CD4-positive, alpha-beta memory T cell (primary cell): ENCODE results near the gene FHOD3. TPM values are rescaled to one million over a fixed set of nuclear protein-coding genes. Genes with fewer than 3 reads are reported as not detected.

Experiments used
- CTCF ChIA-PET: fragments of 350-600 bp; sonication (Branson Sonifier 250); formaldehyde crosslinking; loops from one replicate; lab custom pipeline; 2021; ENCODE audit warnings: inconsistent platforms; ENCODE audit not compliant: partially characterized antibody; lab: Charles Lee
- POLR2A ChIA-PET: fragments of 350-600 bp; sonication (Branson Sonifier 250); formaldehyde crosslinking; loops from one replicate; lab custom pipeline; 2021; ENCODE audit not compliant: partially characterized antibody; lab: Charles Lee
- DNase-seq, 5 donors: peaks; one replicate each; pipeline versions ENCODE4 v3.0.0 to v3.0.0-alpha.2; 2020 to 2022; ENCODE audit warnings: mixed read lengths in 1 of 5
- H3K27ac ChIP-seq: one replicate; pipeline ENCODE4 v1.7.0; 2013; ENCODE audit warnings: low read depth, low read length
- H3K27me3 ChIP-seq: 2 replicates; pipeline ENCODE4 v1.7.0; 2013; ENCODE audit warnings: mild to moderate bottlenecking, low read length, moderate library complexity; ENCODE audit not compliant: insufficient read depth
- H3K36me3 ChIP-seq: 2 replicates; pipeline ENCODE4 v1.7.0; 2013; ENCODE audit warnings: mild to moderate bottlenecking, low read length, moderate library complexity; ENCODE audit not compliant: insufficient read depth
- H3K4me1 ChIP-seq: 2 replicates; pipeline ENCODE4 v1.7.0; 2013; ENCODE audit warnings: mild to moderate bottlenecking, low read length, moderate library complexity; ENCODE audit not compliant: insufficient read depth
- H3K4me3 ChIP-seq, 2 donors: one replicate each; pipeline ENCODE4 v1.7.0; 2013; ENCODE audit warnings: low read length in 2 of 2, mild to moderate bottlenecking in 1 of 2
- H3K9me3 ChIP-seq, 2 donors: one replicate each; pipeline ENCODE4 v1.7.0; 2013; ENCODE audit warnings: low read length in 2 of 2, control low read depth in 1 of 2; ENCODE audit not compliant: control insufficient read depth in 1 of 2
- H3K27ac Mint-ChIP-seq, 7 donors: one replicate each; pipeline ENCODE4 v1.8.0; 2020 to 2021; ENCODE audit warnings: mixed read lengths in 7 of 7, mild to moderate bottlenecking in 6 of 7, inconsistent platforms in 3 of 7, moderate library complexity in 3 of 7
- H3K27me3 Mint-ChIP-seq, 2 donors: one replicate each; pipeline ENCODE4 v1.8.0; 2020 to 2021; ENCODE audit warnings: mixed read lengths in 2 of 2
- H3K36me3 Mint-ChIP-seq, 2 donors: one replicate each; pipeline ENCODE4 v1.8.0; 2020 to 2021; ENCODE audit warnings: mixed read lengths in 2 of 2, inconsistent platforms in 1 of 2, mild to moderate bottlenecking in 1 of 2
- H3K4me1 Mint-ChIP-seq, 4 donors: one replicate each; pipeline ENCODE4 v1.8.0; 2020 to 2021; ENCODE audit warnings: mixed read lengths in 4 of 4, mild to moderate bottlenecking in 1 of 4
- H3K4me3 Mint-ChIP-seq, 8 donors: one replicate each; pipeline ENCODE4 v1.8.0; 2020 to 2021; ENCODE audit warnings: mixed read lengths in 8 of 8, mild to moderate bottlenecking in 7 of 8, moderate library complexity in 6 of 8, inconsistent platforms in 3 of 8
- H3K9me3 Mint-ChIP-seq, 8 donors: one replicate each; pipeline ENCODE4 v1.8.0; 2020 to 2021; ENCODE audit warnings: mixed read lengths in 8 of 8, mild to moderate bottlenecking in 5 of 8, inconsistent platforms in 3 of 8, moderate library complexity in 1 of 8
- intact Hi-C: fragments of 100-400 bp; cut with micrococcal nuclease; formaldehyde crosslinking; loops from one replicate; pipeline ENCODE4 v1.15.1; 2023
- polyA plus RNA-seq, 2 donors: library from polyadenylated mRNA; unstranded; fragments of 300-500 nt; fragmentation: Illumina TruSeq; gene quantifications; one replicate each; pipeline ENCODE4 v1.2.3, GENCODE V29; 2021
- total RNA-seq, 2 experiments: library from RNA; stranded (reverse); gene quantifications; one replicate each; pipeline ENCODE4 v1.2.3, GENCODE V29; 2021

The FHOD3 gene
- total and polyA plus RNA-seq, 4 experiments from 2014 or later, result not detected

- no peak overlapping the region for H3K27ac Mint-ChIP-seq
- Histone ChIP-seq H3K4me1 (no peaks in the 10 kb centered on the region), H3K36me3 (no peaks in the 10 kb centered on the region), H3K9me3 (no peaks in the 10 kb centered on the region), H3K4me3 (no peak overlapping the region), H3K27ac (no peak overlapping the region), H3K27me3 (no peaks in the 10 kb centered on the region)
- peaks cover 0 to 2% of the 10 kb centered on the region in 2 donors for H3K27me3 Mint-ChIP-seq
- no peak for DNase-seq
- H3K4me3 Mint-ChIP-seq, result no peak overlapping the region
- no peaks in the 10 kb centered on the region for H3K36me3 Mint-ChIP-seq
- peaks cover 0 to 2% (median 0%) of the 10 kb centered on the region in 8 donors for H3K9me3 Mint-ChIP-seq
- intact Hi-C loops, result no loop called here
- CTCF ChIA-PET, result no interaction called here
- no peaks in the 10 kb centered on the region for H3K4me1 Mint-ChIP-seq
- POLR2A ChIA-PET, result no interaction called here
Measured at GRCh38 chr18:36590621-36591580, 293.4 kb downstream of the FHOD3 start.

GRCh38 chr18:36592282-36592681 is 294.8 kb downstream of the FHOD3 start:
- H3K4me1 ChIP-seq, result no peaks in the 10 kb centered on the region

GRCh38 chr18:36593001-36593400 is 295.5 kb downstream of the FHOD3 start:
- no peaks in the 10 kb centered on the region for H3K4me1 ChIP-seq
- Mint-ChIP-seq H3K27me3 (peaks cover 0 to 2% of the 10 kb centered on the region in 2 donors), H3K9me3 (peaks cover 0 to 2% (median 0%) of the 10 kb centered on the region in 8 donors), H3K4me3 (no peak overlapping the region), H3K4me1 (no peaks in the 10 kb centered on the region), H3K27ac (no peak overlapping the region), H3K36me3 (no peaks in the 10 kb centered on the region)
- DNase-seq, result no peak
- ChIA-PET POLR2A (no interaction called here), CTCF (no interaction called here)
- H3K27ac ChIP-seq, result no peak overlapping the region
- no peaks in the 10 kb centered on the region for H3K36me3 ChIP-seq
- intact Hi-C loops, result no loop called here
- H3K9me3 ChIP-seq, result no peaks in the 10 kb centered on the region
- H3K27me3 ChIP-seq, result no peaks in the 10 kb centered on the region
- no peak overlapping the region for H3K4me3 ChIP-seq

More at GRCh38 chr18:36592282-36592681, 294.8 kb downstream of the FHOD3 start:
- Mint-ChIP-seq H3K27me3 (peaks cover 0 to 2% of the 10 kb centered on the region in 2 donors), H3K36me3 (no peaks in the 10 kb centered on the region), H3K27ac (peak overlapping the region in 1 of 7 donors; percentile 7), H3K9me3 (peaks cover 0 to 2% (median 0%) of the 10 kb centered on the region in 8 donors), H3K4me1 (no peaks in the 10 kb centered on the region), H3K4me3 (no peak overlapping the region)
- H3K27ac ChIP-seq, result no peak overlapping the region
- intact Hi-C loops, result no loop called here
- no peaks in the 10 kb centered on the region for H3K9me3 ChIP-seq
- H3K36me3 ChIP-seq, result no peaks in the 10 kb centered on the region
- ChIA-PET CTCF (no interaction called here), POLR2A (no interaction called here)
- H3K4me3 ChIP-seq, result no peak overlapping the region
- no peak for DNase-seq
- H3K27me3 ChIP-seq, result no peaks in the 10 kb centered on the region

GRCh38 chr18:36593641-36594040 is 296.1 kb downstream of the FHOD3 start:
- peaks cover 0 to 2% (median 0%) of the 10 kb centered on the region in 8 donors for H3K9me3 Mint-ChIP-seq
- H3K4me3 Mint-ChIP-seq, result no peak overlapping the region
- ChIA-PET POLR2A (no interaction called here), CTCF (no interaction called here)
- Histone ChIP-seq H3K9me3 (no peaks in the 10 kb centered on the region), H3K36me3 (no peaks in the 10 kb centered on the region), H3K4me1 (no peaks in the 10 kb centered on the region), H3K27me3 (no peaks in the 10 kb centered on the region), H3K27ac (no peak overlapping the region), H3K4me3 (no peak overlapping the region)
- intact Hi-C loops, result no loop called here
- H3K36me3 Mint-ChIP-seq, result no peaks in the 10 kb centered on the region
- H3K4me1 Mint-ChIP-seq, result no peaks in the 10 kb centered on the region
- H3K27me3 Mint-ChIP-seq, result peaks cover 0 to 2% of the 10 kb centered on the region in 2 donors
- no peak for DNase-seq
- H3K27ac Mint-ChIP-seq, result no peak overlapping the region

- Mint-ChIP-seq H3K4me3 (no peak overlapping the region), H3K36me3 (no peaks in the 10 kb centered on the region), H3K27ac (no peak overlapping the region), H3K4me1 (no peaks in the 10 kb centered on the region), H3K9me3 (peaks cover 0 to 2% (median 0%) of the 10 kb centered on the region in 8 donors), H3K27me3 (peaks cover 0 to 2% of the 10 kb centered on the region in 2 donors)
- Histone ChIP-seq H3K27me3 (no peaks in the 10 kb centered on the region), H3K27ac (no peak overlapping the region), H3K36me3 (no peaks in the 10 kb centered on the region), H3K9me3 (no peaks in the 10 kb centered on the region), H3K4me1 (no peaks in the 10 kb centered on the region), H3K4me3 (no peak overlapping the region)
- ChIA-PET POLR2A (no interaction called here), CTCF (no interaction called here)
- intact Hi-C loops, result no loop called here
- no peak for DNase-seq
Measured at GRCh38 chr18:36594621-36595020, 297.1 kb downstream of the FHOD3 start.

GRCh38 chr18:36595046-36595817 is 297.7 kb downstream of the FHOD3 start:
- Mint-ChIP-seq H3K9me3 (peaks cover 0 to 2% (median 0%) of the 10 kb centered on the region in 8 donors), H3K27me3 (peaks cover 0 to 2% of the 10 kb centered on the region in 2 donors), H3K36me3 (no peaks in the 10 kb centered on the region), H3K27ac (no peak overlapping the region), H3K4me1 (no peaks in the 10 kb centered on the region), H3K4me3 (peak overlapping the region in 1 of 8 donors; percentile 41)
- no peak for DNase-seq
- no peak overlapping the region for H3K4me3 ChIP-seq
- H3K27me3 ChIP-seq, result no peaks in the 10 kb centered on the region
- H3K4me1 ChIP-seq, result no peaks in the 10 kb centered on the region
- intact Hi-C loops, result no loop called here
- ChIA-PET CTCF (no interaction called here), POLR2A (no interaction called here)
- H3K27ac ChIP-seq, result no peak overlapping the region
- H3K36me3 ChIP-seq, result no peaks in the 10 kb centered on the region
- no peaks in the 10 kb centered on the region for H3K9me3 ChIP-seq

GRCh38 chr18:36595818-36596215 is 298.3 kb downstream of the FHOD3 start:
- Histone ChIP-seq H3K27me3 (no peaks in the 10 kb centered on the region), H3K9me3 (no peaks in the 10 kb centered on the region), H3K27ac (no peak overlapping the region), H3K36me3 (no peaks in the 10 kb centered on the region), H3K4me3 (no peak overlapping the region), H3K4me1 (no peaks in the 10 kb centered on the region)
- no peak for DNase-seq
- ChIA-PET CTCF (no interaction called here), POLR2A (no interaction called here)
- peaks cover 0 to 2% of the 10 kb centered on the region in 2 donors for H3K27me3 Mint-ChIP-seq
- H3K27ac Mint-ChIP-seq, result no peak overlapping the region
- H3K36me3 Mint-ChIP-seq, result no peaks in the 10 kb centered on the region
- no peak overlapping the region for H3K4me3 Mint-ChIP-seq
- H3K4me1 Mint-ChIP-seq, result peaks cover 0 to 1% (median 0%) of the 10 kb centered on the region in 4 donors
- peaks cover 0 to 2% (median 0%) of the 10 kb centered on the region in 8 donors for H3K9me3 Mint-ChIP-seq
- intact Hi-C loops, result no loop called here
